Neutrophil (primary cell): ENCODE results near the gene EIF4E3.

Experiments used
- H3K27ac ChIP-seq: fragments of 200-600 bp; sonication (generic); 2 replicates; pipeline ENCODE4 v1.5.1; 2016; ENCODE audit warnings: mild to moderate bottlenecking, moderate library complexity
- H3K27me3 ChIP-seq: fragments of 200-600 bp; sonication (generic); 2 replicates; pipeline ENCODE4 v1.6.0; 2016; ENCODE audit warnings: mild to moderate bottlenecking
- H3K36me3 ChIP-seq: fragments of 200-600 bp; sonication (generic); 2 replicates; pipeline ENCODE4 v1.5.1; 2017
- H3K4me1 ChIP-seq, 2 experiments: fragments of 200-600 bp in 1 of 2; sonication (generic) in 1 of 2; 1 replicate in 1 of 2; 2 replicates in 1 of 2; pipeline versions ENCODE4 v1.5.1 to v1.6.1; 2013 to 2016; ENCODE audit warnings: low read depth in 1 of 2, low read length in 1 of 2, mild to moderate bottlenecking in 1 of 2, moderate library complexity in 1 of 2; ENCODE audit not compliant: control insufficient read depth in 1 of 2, insufficient read depth in 1 of 2
- H3K4me3 ChIP-seq, 2 experiments: fragments of 200-600 bp in 1 of 2; sonication (generic) in 1 of 2; 1 replicate in 1 of 2; 2 replicates in 1 of 2; pipeline ENCODE4 v1.5.1; 2013 to 2016; ENCODE audit warnings: low read depth in 1 of 2, low read length in 1 of 2, mild to moderate bottlenecking in 1 of 2, moderate library complexity in 1 of 2
- H3K9me3 ChIP-seq: fragments of 200-600 bp; sonication (generic); 2 replicates; pipeline ENCODE4 v1.5.1; 2016
- TF ChIP-seq, protein P1 (sequence below): fragments of 200-600 bp; sonication (generic); IDR thresholded peaks from 2 replicates; pipeline ENCODE4 v1.5.1; 2016; ENCODE audit warnings: antibody characterized with exemption

The EIF4E3 gene

DNA sequence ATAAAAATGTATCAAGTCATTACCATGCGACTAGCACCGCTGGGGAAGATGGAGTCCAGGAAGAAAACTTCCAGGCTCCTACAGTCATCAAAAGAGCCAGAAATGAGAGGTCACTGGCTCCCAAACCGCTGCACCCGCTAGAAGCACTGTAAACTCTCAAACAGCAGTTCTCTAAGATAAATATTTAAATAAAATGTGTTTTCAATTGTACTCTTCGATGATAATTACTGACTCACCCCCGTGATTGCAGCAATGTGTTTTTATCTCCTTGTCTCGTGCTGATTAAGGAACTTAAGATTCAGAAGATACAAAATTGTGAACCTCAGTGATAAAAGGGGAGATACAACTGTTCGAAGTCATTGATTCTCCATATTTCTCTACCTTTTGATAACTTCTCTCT, 95.9 kb downstream of the EIF4E3 start:
- Histone ChIP-seq H3K27ac (peak overlapping the region; percentile 64), H3K9me3 (no peaks in the 10 kb centered on the region), H3K4me1 (peaks cover 16 to 17% of the 10 kb centered on the region in 2 experiments), H3K4me3 (no peak overlapping the region), H3K36me3 (no peaks in the 10 kb centered on the region), H3K27me3 (no peaks in the 10 kb centered on the region)
- TF ChIP-seq, protein P1, sequence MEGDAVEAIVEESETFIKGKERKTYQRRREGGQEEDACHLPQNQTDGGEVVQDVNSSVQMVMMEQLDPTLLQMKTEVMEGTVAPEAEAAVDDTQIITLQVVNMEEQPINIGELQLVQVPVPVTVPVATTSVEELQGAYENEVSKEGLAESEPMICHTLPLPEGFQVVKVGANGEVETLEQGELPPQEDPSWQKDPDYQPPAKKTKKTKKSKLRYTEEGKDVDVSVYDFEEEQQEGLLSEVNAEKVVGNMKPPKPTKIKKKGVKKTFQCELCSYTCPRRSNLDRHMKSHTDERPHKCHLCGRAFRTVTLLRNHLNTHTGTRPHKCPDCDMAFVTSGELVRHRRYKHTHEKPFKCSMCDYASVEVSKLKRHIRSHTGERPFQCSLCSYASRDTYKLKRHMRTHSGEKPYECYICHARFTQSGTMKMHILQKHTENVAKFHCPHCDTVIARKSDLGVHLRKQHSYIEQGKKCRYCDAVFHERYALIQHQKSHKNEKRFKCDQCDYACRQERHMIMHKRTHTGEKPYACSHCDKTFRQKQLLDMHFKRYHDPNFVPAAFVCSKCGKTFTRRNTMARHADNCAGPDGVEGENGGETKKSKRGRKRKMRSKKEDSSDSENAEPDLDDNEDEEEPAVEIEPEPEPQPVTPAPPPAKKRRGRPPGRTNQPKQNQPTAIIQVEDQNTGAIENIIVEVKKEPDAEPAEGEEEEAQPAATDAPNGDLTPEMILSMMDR: no peak

DNA sequence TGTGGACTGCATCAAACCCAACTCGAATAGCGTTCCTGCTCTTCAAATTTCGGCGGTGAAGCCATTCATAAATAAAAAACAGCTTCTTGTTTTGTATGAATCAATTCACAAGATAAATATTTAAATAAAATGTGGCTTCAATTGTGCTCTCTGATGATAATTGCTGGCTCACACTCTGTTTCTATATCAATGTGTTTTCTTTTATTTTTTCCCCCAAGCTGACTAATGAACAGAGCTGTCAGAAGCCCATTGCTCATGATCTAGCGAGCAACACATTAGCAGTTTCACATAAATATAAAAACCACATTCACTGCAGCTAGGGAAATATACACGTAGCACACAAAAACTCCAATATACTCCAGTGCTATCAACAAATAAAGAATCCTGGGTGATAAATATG, 96.7 kb downstream of the EIF4E3 start:
- H3K4me3 ChIP-seq: no peak overlapping the region
- H3K27me3 ChIP-seq: no peaks in the 10 kb centered on the region
- TF ChIP-seq, protein P1: no peak
- no peaks in the 10 kb centered on the region for H3K9me3 ChIP-seq
- peaks cover 16 to 17% of the 10 kb centered on the region in 2 experiments for H3K4me1 ChIP-seq
- no peak overlapping the region for H3K27ac ChIP-seq
- H3K36me3 ChIP-seq: no peaks in the 10 kb centered on the region

DNA sequence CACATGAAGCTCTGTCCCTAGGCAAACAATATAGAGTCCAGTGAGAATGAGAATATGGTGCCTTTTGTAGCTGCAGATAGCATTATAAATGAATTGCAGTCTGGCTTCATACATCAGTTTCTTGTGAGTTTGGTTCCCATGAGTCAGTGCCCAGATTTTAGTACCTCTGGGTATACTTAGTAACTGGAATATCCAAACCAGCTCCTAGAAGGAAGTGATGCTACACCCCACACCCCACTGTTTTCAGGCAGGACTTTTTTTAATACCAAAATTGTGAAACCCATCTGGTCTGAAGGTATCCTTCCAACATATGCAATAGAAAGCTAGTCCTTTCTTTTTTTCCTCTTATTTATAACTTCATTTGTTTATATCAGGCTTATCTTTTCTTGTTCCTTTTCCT, 99.5 kb downstream of the EIF4E3 start:
- Histone ChIP-seq H3K27ac (no peak overlapping the region), H3K27me3 (no peaks in the 10 kb centered on the region), H3K4me3 (no peak overlapping the region), H3K36me3 (no peaks in the 10 kb centered on the region), H3K9me3 (no peaks in the 10 kb centered on the region), H3K4me1 (peaks cover 16 to 17% of the 10 kb centered on the region in 2 experiments)
- TF ChIP-seq, protein P1: no peak
